ENCODE measurements around the gene SMARCA4. TPM values are rescaled to one million over a fixed set of nuclear protein-coding genes. Genes with fewer than 3 reads are reported as not detected.

SMARCA4 gene
- total and polyA plus RNA-seq, 2 experiments from 2014 or later, result 177 to 336 TPM

DNA sequence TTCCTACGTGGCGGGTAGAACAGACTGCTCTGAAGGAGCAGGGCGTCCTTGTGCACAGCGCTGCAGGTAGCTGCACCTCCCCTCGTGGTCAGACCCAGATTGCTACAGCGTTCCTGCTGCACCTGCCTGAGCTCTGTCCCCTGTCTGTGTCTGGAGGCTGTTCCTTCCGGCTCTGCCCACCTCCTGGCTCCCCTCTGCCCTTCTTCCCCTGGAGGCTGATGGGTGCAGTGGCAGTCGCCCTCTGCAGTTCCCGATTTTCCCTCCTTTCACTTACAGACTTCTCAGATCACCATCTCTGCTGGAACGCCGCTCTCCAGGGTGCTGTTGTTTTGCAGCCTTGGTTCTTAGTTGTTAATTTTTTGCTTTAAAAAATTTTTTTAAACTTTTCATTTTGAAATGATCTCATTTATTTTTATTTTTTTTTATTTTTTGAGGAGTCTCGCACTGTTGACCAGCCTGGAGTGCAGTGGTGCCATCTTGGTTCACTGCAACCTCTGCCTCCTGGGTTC is 53.6 kb downstream of the SMARCA4 start:
- ATAC-seq (peak; percentile 79), DNase-seq (ENCODE audit: low spot score) (peak; percentile 45)
- H3K9me2 ChIP-seq (ENCODE audit: insufficient read depth), result no peaks in the 10 kb centered on the region
- H3K4me3 ChIP-seq, result no peak overlapping the region
- H3K4me1 ChIP-seq (ENCODE audit: insufficient read depth), result no peaks in the 10 kb centered on the region
- Mint-ChIP-seq H3K27me3 (ENCODE audit: insufficient read depth, low read depth, poor library complexity) (peaks cover 21% of the 10 kb centered on the region), H3K9me3 (no peaks in the 10 kb centered on the region), H3K27ac (0 out of 2 replicates have a peak overlapping the region, but pooled peaks have one; percentile 19), H3K36me3 (ENCODE audit: low read depth) (peaks cover 93% of the 10 kb centered on the region), H3K4me3 (no peak overlapping the region), H3K4me1 (no peaks in the 10 kb centered on the region; the same call in 2 of the 3 replicates)
- H3K36me3 ChIP-seq (ENCODE audit: insufficient read depth), result peaks cover 53% of the 10 kb centered on the region
- TF ChIP-seq, protein P1, sequence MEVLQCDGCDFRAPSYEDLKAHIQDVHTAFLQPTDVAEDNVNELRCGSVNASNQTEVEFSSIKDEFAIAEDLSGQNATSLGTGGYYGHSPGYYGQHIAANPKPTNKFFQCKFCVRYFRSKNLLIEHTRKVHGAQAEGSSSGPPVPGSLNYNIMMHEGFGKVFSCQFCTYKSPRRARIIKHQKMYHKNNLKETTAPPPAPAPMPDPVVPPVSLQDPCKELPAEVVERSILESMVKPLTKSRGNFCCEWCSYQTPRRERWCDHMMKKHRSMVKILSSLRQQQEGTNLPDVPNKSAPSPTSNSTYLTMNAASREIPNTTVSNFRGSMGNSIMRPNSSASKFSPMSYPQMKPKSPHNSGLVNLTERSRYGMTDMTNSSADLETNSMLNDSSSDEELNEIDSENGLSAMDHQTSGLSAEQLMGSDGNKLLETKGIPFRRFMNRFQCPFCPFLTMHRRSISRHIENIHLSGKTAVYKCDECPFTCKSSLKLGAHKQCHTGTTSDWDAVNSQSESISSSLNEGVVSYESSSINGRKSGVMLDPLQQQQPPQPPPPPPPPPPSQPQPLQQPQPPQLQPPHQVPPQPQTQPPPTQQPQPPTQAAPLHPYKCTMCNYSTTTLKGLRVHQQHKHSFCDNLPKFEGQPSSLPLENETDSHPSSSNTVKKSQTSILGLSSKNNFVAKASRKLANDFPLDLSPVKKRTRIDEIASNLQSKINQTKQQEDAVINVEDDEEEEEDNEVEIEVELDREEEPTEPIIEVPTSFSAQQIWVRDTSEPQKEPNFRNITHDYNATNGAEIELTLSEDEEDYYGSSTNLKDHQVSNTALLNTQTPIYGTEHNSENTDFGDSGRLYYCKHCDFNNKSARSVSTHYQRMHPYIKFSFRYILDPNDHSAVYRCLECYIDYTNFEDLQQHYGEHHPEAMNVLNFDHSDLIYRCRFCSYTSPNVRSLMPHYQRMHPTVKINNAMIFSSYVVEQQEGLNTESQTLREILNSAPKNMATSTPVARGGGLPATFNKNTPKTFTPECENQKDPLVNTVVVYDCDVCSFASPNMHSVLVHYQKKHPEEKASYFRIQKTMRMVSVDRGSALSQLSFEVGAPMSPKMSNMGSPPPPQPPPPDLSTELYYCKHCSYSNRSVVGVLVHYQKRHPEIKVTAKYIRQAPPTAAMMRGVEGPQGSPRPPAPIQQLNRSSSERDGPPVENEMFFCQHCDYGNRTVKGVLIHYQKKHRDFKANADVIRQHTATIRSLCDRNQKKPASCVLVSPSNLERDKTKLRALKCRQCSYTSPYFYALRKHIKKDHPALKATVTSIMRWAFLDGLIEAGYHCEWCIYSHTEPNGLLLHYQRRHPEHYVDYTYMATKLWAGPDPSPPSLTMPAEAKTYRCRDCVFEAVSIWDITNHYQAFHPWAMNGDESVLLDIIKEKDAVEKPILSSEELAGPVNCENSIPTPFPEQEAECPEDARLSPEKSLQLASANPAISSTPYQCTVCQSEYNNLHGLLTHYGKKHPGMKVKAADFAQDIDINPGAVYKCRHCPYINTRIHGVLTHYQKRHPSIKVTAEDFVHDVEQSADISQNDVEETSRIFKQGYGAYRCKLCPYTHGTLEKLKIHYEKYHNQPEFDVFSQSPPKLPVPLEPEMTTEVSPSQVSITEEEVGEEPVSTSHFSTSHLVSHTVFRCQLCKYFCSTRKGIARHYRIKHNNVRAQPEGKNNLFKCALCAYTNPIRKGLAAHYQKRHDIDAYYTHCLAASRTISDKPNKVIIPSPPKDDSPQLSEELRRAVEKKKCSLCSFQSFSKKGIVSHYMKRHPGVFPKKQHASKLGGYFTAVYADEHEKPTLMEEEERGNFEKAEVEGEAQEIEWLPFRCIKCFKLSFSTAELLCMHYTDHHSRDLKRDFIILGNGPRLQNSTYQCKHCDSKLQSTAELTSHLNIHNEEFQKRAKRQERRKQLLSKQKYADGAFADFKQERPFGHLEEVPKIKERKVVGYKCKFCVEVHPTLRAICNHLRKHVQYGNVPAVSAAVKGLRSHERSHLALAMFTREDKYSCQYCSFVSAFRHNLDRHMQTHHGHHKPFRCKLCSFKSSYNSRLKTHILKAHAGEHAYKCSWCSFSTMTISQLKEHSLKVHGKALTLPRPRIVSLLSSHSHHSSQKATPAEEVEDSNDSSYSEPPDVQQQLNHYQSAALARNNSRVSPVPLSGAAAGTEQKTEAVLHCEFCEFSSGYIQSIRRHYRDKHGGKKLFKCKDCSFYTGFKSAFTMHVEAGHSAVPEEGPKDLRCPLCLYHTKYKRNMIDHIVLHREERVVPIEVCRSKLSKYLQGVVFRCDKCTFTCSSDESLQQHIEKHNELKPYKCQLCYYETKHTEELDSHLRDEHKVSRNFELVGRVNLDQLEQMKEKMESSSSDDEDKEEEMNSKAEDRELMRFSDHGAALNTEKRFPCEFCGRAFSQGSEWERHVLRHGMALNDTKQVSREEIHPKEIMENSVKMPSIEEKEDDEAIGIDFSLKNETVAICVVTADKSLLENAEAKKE (CRISPR knock-in tag; IDR thresholded peaks at IDR 0.05), result no peak
- no peak for TF ChIP-seq JUNB (IDR thresholded peaks at IDR 0.05; ENCODE audit: unreplicated experiment)
- no peak for TF ChIP-seq ZNF114 (CRISPR knock-in tag; IDR thresholded peaks at IDR 0.05)
- TF ChIP-seq, protein P2, sequence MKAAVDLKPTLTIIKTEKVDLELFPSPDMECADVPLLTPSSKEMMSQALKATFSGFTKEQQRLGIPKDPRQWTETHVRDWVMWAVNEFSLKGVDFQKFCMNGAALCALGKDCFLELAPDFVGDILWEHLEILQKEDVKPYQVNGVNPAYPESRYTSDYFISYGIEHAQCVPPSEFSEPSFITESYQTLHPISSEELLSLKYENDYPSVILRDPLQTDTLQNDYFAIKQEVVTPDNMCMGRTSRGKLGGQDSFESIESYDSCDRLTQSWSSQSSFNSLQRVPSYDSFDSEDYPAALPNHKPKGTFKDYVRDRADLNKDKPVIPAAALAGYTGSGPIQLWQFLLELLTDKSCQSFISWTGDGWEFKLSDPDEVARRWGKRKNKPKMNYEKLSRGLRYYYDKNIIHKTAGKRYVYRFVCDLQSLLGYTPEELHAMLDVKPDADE (IDR thresholded peaks at IDR 0.05), result no peak
- TF ChIP-seq ZNF331 (CRISPR knock-in tag; IDR thresholded peaks at IDR 0.05; ENCODE audit: low read depth), result no peak
- no peak for TF ChIP-seq EZH2 (IDR thresholded peaks at IDR 0.05; ENCODE audit: low read depth, unreplicated experiment)
- TF ChIP-seq NANOG (IDR thresholded peaks at IDR 0.05; ENCODE audit: borderline replicate concordance), result no peak
- TF ChIP-seq, protein P3, sequence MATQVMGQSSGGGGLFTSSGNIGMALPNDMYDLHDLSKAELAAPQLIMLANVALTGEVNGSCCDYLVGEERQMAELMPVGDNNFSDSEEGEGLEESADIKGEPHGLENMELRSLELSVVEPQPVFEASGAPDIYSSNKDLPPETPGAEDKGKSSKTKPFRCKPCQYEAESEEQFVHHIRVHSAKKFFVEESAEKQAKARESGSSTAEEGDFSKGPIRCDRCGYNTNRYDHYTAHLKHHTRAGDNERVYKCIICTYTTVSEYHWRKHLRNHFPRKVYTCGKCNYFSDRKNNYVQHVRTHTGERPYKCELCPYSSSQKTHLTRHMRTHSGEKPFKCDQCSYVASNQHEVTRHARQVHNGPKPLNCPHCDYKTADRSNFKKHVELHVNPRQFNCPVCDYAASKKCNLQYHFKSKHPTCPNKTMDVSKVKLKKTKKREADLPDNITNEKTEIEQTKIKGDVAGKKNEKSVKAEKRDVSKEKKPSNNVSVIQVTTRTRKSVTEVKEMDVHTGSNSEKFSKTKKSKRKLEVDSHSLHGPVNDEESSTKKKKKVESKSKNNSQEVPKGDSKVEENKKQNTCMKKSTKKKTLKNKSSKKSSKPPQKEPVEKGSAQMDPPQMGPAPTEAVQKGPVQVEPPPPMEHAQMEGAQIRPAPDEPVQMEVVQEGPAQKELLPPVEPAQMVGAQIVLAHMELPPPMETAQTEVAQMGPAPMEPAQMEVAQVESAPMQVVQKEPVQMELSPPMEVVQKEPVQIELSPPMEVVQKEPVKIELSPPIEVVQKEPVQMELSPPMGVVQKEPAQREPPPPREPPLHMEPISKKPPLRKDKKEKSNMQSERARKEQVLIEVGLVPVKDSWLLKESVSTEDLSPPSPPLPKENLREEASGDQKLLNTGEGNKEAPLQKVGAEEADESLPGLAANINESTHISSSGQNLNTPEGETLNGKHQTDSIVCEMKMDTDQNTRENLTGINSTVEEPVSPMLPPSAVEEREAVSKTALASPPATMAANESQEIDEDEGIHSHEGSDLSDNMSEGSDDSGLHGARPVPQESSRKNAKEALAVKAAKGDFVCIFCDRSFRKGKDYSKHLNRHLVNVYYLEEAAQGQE (IDR thresholded peaks at IDR 0.05; ENCODE audit: unreplicated experiment), result peak; percentile 44
- TF ChIP-seq EZH2phosphoT487 (IDR thresholded peaks at IDR 0.05; ENCODE audit: unreplicated experiment), result no peak
- TF ChIP-seq, protein P4, sequence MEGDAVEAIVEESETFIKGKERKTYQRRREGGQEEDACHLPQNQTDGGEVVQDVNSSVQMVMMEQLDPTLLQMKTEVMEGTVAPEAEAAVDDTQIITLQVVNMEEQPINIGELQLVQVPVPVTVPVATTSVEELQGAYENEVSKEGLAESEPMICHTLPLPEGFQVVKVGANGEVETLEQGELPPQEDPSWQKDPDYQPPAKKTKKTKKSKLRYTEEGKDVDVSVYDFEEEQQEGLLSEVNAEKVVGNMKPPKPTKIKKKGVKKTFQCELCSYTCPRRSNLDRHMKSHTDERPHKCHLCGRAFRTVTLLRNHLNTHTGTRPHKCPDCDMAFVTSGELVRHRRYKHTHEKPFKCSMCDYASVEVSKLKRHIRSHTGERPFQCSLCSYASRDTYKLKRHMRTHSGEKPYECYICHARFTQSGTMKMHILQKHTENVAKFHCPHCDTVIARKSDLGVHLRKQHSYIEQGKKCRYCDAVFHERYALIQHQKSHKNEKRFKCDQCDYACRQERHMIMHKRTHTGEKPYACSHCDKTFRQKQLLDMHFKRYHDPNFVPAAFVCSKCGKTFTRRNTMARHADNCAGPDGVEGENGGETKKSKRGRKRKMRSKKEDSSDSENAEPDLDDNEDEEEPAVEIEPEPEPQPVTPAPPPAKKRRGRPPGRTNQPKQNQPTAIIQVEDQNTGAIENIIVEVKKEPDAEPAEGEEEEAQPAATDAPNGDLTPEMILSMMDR (conservative IDR thresholded peaks at IDR 0.05; ENCODE audit: low read depth in 2 of 2), result peak; percentile 8 to 25; a peak in 2 of 4 replicates
- no peak for TF ChIP-seq POLR2AphosphoS5 (IDR thresholded peaks at IDR 0.05; ENCODE audit: low read depth)
- no peak for TF ChIP-seq STAT1 (IDR thresholded peaks at IDR 0.05; ENCODE audit: unreplicated experiment)
- no peak for TF ChIP-seq CREB1 (CRISPR knock-in tag; IDR thresholded peaks at IDR 0.05; ENCODE audit: low read depth)
- H3K27me3 ChIP-seq (ENCODE audit: insufficient read depth), result no peaks in the 10 kb centered on the region
- H3F3A ChIP-seq (replicated peaks; ENCODE audit: low read depth), result peaks cover 28% of the 10 kb centered on the region; the same call in 1 of the 2 replicates
- H3K79me2 ChIP-seq (replicated peaks; ENCODE audit: insufficient read depth), result peaks cover 4% of the 10 kb centered on the region; the same call in 1 of the 2 replicates
- 0 out of 2 replicates have a peak overlapping the region, but pooled peaks have one; percentile 3 for H3K27ac ChIP-seq (ENCODE audit: low read depth)
- peaks cover 13% of the 10 kb centered on the region; the same call in 1 of the 2 replicates for H4K20me1 ChIP-seq (replicated peaks; ENCODE audit: insufficient read depth)
- no peak overlapping the region for H3K4me2 ChIP-seq
- H2AFZ ChIP-seq, result no peak overlapping the region

All from GM23338 (cell line).